GM21367 (cell line): ENCODE measurements around the gene GREB1.

Source experiments
- ATAC-seq: cut with Tn5 transposase; IDR thresholded peaks from one replicate; pipeline ENCODE4 v1.9.1; 2021; ENCODE audit not compliant: unreplicated experiment

GREB1 gene

DNA sequence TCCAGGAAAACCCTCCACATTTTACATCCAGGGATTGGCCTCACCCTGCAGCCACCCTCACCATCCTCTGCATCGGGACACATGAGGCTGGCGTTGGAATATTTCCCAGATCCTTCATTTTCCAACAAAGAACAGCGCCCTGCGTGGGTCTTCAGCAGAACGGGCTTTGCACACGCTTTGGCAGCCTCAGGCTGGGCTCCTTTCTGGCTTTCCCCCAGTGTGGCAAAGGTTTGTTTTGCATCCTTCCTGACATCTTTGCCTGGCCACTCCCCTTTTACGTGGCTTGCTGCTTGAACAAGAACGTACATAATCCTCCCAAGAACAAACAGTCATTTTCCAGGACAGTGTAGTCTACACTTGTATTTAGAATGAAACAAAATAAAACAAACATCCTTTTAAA is 25.6 kb upstream of the GREB1 start:
- no peak for ATAC-seq

DNA sequence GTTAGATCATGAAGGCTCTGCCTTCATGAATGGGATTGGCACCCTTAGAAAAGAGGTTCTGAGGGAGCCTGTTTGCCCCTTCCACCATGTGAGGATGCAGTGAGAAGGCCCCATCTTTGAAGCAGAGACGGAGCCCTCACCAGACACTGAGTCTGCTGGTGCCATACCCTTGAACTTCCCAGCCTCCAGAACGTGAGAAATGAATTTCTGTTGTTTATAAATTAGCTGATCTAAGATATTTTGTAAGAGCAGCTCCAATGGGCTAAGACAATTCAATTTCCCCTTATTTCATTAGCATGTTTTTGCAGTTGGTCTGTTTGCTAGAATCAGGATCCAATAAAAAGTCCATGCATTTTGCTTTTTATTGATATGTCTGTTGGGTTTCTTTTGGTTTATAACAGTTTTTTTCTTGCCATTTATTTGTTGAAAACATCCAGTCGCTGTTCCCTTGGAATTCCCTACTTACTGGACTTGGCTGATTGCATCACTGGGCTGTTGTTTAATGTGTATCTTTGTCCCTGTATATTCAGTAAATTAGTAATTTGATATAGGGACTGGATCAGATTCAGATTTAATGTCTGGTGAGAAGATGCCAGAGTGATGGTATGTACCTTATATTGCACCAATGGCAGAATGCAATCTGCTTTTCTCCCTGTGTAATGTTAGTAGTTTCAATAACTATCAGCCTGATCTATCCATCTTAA is 24.0 kb upstream of the GREB1 start:
- no peak for ATAC-seq

DNA sequence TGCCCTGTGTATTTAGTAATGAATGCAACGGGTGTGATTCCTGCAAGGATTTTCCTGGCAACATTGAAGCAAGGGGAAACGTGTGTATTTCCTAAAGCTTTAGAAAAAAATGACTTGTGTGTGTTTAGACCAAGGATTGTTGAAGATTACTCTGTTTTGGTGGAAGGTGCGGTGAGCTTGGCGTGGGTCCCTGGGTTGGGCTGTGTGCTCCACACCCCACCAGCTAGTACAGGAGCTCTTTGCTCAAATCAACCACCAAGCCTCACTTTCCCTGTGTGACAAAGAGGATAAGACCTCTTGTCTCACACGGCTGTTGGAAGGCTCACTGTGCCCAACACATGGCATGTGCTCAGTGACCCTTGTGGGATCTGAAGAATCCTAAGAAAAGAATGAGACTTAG is 21.4 kb upstream of the GREB1 start:
- no peak for ATAC-seq

- ATAC-seq: no peak
These were observed 20.5 kb upstream of the GREB1 start for GRCh38 chr2:11513319-11513718.

GRCh38 chr2:11514081-11514730 is 19.6 kb upstream of the GREB1 start:
- ATAC-seq: no peak

DNA sequence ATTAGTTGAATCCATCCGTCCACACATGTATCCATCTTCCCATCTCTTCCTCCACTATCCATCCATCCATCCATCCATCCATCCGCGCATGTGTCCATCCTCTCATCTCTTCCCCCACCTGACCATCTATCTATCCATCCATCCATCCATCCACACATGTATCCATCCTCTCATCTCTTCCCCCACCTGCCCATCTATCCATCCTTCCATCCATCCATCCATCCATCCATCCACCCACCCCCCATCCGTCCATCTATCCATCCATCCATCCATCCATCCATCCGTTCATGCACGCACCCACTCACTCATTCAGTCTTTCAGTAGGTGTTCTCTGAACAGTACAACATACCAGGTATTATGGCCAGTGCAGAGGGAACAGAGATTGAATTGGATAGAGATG is 18.9 kb upstream of the GREB1 start:
- ATAC-seq: no peak

DNA sequence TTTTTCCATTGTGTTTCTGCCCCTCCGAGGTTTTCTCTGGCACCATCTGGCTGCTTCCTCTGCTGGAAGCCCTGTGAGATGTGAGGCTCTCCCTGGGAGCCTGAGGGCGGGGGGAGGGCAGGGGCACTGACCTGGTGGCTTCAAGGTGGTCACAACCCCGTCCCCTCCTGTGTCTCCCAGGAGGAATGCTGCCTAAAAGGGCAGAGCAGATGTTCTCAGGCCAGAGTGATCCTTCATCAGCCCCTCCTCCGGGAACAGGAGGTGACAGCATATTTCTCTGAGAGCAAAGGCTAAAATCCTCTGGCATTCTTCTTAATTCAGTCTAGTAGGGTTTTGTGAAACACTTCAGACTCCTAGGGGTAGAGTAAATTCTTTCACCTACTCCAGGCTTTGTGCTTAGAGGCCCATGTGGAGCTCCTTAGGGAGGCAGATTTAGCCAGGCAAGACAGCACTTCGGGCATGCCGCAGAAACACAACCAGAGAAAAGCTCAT is 18.3 kb upstream of the GREB1 start:
- ATAC-seq: no peak

GRCh38 chr2:11516984-11517648 is 16.7 kb upstream of the GREB1 start:
- ATAC-seq: no peak

DNA sequence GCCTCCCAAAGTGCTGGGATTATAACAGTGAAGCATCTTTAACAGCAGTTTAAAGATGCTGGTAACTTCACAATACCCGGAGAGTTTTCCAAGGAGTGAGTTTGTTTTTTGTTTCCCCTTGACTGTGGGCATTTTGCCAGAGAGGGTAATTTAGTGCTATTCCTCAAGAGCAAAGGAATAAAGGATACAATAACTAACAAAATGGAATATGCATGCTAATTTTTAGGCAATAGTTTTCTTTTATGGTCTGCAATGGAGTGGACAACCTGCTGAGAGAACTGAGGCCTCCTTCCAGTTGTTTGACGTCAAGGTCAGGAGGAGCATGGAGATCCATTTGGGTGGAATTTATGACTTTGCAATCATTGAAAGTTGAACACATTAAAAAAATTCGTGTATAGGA is 15.9 kb upstream of the GREB1 start:
- no peak for ATAC-seq

DNA sequence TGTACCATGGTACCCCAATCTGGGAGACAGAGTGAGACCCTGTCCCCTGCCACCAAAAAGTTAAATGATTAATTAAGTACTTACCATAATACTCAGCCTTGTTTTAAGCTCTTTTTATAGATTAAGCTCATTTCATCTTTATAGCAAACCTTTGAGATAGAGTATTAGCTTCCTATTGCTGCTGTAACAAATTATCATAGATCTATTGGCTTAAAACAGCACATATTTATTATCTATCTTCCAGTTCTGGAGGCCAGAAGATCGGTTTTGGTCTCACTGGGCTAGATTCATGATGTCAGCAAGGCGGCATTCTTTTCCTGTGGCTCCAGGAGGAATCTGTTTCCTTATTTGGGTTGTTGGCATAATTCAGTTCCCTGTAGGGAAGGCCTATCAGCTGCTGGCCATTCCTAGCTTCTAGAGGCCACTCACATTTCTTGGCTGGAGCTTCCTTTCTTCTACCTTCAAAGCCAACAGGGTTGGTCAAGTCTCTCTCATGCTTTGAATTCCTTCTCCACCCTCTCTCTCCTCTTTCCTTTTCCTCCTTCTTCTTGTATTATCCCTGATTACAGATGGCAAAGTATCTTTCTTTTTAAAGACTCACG is 13.7 kb upstream of the GREB1 start:
- ATAC-seq: no peak

DNA sequence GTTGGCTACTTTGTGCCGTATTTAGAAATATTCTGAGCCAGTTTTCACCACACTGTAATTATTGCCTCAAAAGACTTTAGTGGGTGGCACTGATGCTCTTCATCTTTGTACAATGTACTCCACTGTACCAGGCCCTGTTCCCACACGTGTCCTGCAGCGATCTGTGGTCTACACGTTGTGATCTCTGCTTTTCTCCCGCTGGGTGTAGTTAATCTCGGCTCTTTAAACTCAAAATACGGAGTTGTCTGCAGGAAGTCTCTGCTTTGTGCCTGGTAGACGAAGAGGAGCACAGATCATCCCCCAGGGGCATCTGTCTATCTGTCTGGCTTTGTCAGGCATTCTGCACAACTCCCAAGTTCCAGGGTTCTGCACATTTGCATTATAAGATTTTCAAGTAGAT is 12.1 kb upstream of the GREB1 start:
- ATAC-seq: no peak

- ATAC-seq: no peak
These were observed 9.4 kb upstream of the GREB1 start for GRCh38 chr2:11524470-11524869.

DNA sequence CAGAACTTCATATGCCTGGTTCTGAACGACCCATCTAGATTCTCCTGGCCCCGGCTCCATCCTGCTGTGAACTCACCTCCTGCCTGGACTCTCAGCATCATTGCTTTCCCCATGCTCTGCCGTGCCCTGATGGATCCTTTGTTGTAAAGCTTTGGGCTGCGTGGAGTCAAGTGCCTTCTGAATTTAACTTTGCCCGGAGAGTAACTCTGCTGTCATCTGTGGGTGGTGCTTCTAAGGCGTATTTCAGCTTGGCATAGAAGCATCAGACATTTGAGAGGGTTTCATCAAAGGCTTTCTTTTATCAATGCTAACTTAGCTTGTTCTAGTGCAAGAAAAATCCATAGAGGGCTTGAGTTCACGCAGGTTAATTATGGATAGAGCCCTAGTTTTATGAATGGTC is 8.1 kb upstream of the GREB1 start:
- no peak for ATAC-seq

GRCh38 chr2:11527001-11527400 is 6.8 kb upstream of the GREB1 start:
- ATAC-seq: no peak

DNA sequence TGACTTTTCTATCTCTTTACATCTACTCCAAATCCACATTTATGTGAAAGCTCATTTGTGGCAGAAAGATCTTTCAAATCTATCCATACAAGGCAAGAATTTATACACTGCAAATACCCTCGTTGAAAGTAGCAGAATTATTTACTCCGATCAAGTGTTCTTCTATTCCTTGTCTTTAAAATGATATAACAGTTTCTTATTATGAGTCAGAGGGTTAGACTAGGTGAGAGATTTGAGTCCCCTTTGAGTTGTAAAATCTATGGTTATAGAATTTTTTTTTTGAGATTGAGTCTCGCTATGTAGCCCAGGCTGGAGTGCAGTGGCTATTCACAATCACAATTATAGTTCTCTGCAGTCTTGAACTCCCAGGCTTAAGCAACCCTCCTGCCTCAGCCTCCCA is 5.6 kb upstream of the GREB1 start:
- no peak for ATAC-seq

DNA sequence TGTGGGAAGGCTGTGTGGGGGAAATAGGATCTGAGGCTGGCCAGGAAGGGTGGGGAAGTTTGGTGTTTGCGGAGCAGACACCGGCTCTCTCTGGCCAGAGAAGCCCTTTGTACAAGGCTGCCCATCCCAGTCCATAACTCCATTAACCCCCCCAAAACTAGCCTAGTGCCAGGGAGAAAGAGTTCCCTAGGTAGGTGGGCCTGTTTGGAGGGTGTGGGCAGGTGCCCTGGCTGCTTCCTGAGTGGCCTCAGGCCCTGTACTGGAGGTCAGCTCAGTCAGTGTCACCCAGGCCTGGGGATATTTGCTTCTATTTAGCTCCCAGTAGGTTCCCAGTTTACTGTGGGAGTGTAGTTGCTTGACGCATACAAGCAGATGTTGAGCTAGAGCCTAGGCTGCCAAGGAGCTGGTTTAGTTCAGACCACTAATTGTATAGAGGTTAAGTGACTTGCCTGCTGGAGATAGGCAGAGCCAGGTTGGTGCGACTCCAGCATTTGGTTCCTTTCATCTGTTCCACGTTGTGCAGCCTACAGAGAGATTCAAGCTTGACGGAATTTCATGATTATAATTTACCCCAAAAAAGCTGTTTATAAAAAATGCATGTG is 2.9 kb upstream of the GREB1 start:
- ATAC-seq: no peak

DNA sequence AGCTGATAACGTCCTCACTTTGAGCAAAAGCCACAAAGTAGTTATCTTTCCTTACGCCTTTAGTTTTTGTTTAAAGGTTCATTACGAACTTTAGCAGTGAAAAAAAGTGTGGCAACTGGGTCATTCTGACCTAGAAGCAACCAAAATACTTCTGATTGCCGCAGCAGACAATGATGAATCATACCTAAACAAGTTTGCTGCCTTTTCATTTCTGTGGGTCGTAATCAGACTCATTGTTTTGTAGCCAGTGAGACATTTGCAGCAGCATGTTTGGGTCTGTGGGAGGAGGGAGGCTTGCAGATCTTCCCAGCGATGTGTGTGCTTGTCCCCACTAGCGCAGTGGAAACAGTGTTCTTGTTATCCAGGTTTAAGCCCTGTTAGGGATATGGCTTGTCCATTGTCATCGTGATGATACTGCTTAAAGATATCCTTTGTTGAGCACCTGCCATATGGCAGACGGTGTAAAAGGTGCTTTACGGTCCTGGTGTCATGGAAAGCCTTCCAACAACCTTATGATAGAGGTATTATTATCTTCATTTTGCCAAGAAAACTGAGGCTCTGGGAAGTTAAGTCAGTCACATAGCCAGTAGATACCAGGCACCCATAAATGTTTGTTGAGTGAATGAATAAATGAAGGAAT is 1.3 kb upstream of the GREB1 start:
- ATAC-seq: no peak

DNA sequence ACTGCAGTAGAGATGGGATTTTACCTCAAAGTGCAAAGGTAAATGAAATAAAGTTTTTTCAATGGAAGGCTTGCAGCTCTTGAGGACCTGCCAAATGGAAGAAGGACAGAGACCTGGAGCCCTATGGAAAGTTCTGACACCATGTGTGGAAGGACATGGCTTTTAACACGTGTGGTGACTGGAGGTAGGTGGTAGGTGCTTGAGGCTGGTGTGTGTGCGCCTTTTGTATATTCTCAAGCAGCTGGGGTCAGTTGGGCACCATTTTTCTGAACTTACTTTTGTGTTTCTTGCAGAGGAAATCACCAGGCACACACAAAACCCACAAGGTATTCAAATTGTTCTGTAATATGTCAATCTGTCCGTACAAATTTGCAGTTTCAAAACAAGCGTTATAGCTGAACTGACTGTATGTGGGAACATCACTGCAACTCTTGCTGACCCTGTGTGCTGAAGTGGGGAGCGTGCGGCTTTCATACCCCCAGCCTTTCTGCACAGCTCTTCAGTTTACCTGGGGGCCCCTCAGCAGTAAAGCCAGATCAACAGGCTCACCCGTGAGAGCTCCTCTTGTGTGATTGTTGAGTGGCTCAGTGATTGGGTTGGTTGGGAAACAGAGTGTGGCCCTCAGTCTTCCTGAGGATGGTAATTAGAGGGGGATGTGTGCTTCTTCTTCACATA is 363 bp downstream of the GREB1 start:
- ATAC-seq: no peak

DNA sequence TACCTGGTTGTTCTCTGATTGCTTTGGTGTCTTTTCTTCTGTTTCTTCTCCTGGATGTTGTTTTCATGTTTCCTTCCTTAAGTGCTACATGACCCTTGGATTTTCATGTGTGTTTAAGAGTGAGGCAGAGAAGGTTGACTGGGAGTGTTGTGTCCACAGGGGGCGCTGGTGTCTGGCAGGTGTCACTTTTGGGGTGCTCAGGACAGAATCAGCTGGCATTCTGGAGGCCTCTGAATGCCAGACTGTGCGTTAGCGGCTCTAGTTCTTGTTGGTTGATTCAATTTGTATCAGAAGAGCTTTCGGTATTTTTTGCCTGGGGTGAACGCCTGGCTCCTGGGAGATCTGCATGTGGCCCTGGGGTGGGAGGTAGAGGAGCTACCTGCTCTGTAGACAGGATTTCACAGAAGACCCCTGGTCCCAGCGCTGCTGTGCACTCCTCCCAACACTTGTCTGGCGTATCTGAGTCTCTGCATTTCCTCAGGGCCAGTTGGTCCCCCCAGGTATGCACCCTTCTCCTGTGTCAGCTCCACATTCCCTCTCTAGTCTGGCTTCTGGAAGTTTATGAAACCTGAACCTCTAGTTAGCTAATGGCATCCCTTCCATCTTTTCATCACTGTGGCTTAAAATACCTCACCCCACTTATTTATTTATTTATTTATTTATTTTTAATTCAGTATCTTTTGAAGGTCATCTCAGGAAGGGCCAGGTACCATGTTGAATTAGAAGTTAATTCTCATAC is 1.1 kb downstream of the GREB1 start:
- ATAC-seq: no peak

- no peak for ATAC-seq
These were observed 2.1 kb downstream of the GREB1 start for GRCh38 chr2:11535899-11536344.
